ENCODE measurements around the gene SLC9A9. TPM values are rescaled to one million over a fixed set of nuclear protein-coding genes. Genes with fewer than 3 reads are reported as not detected.

The SLC9A9 gene
- total RNA-seq, 6 experiments from 2014 or later, result 1.3 to 6.3 (median 3.0) TPM

- TF ChIP-seq CTCF (IDR thresholded peaks at IDR 0.05), result no peak
- no peak for TF ChIP-seq POLR2A (IDR thresholded peaks at IDR 0.05)
- no peak overlapping the region for H3K4me3 ChIP-seq
- H3K36me3 ChIP-seq, result no peaks in the 10 kb centered on the region
- no peak for DNase-seq
- ATAC-seq, result no peak
- H3K4me1 ChIP-seq, result no peaks in the 10 kb centered on the region
- no peaks in the 10 kb centered on the region for H3K9me3 ChIP-seq
- intact Hi-C loops (cut with DNase I), result no loop called here
- H3K27ac ChIP-seq, result no peak overlapping the region
- WGBS (ENCODE audit: insufficient coverage, low coverage, low lambda C conversion rate, missing lambda C conversion rate), result 87% methylated on average over 15 of the region's 17 CpGs
- H3K27me3 ChIP-seq, result no peaks in the 10 kb centered on the region
Measured at GRCh38 chr3:143597774-143598652, 250.3 kb downstream of the SLC9A9 start.

GRCh38 chr3:143596957-143597642, 251.2 kb downstream of the SLC9A9 start:
- intact Hi-C loops (cut with DNase I), result no loop called here
- H3K9me3 ChIP-seq, result no peaks in the 10 kb centered on the region
- no peak for TF ChIP-seq CTCF (IDR thresholded peaks at IDR 0.05)
- TF ChIP-seq POLR2A (IDR thresholded peaks at IDR 0.05), result no peak
- WGBS (ENCODE audit: insufficient coverage, low coverage, low lambda C conversion rate, missing lambda C conversion rate), result 71% methylated on average over 10 of the region's 18 CpGs
- no peaks in the 10 kb centered on the region for H3K27me3 ChIP-seq
- no peaks in the 10 kb centered on the region for H3K4me1 ChIP-seq
- ATAC-seq (no peak), DNase-seq (no peak)
- H3K27ac ChIP-seq, result no peak overlapping the region
- no peak overlapping the region for H3K4me3 ChIP-seq
- H3K36me3 ChIP-seq, result no peaks in the 10 kb centered on the region

GRCh38 chr3:143595456-143596077, 252.7 kb downstream of the SLC9A9 start:
- intact Hi-C loops (cut with DNase I), result no loop called here
- ATAC-seq (peak in 2 of 4 donors; percentile 23 to 55), DNase-seq (no peak)
- Histone ChIP-seq H3K4me3 (no peak overlapping the region), H3K4me1 (no peaks in the 10 kb centered on the region), H3K27me3 (no peaks in the 10 kb centered on the region), H3K9me3 (no peaks in the 10 kb centered on the region), H3K27ac (no peak overlapping the region), H3K36me3 (no peaks in the 10 kb centered on the region)
- WGBS (ENCODE audit: insufficient coverage, low coverage, low lambda C conversion rate, missing lambda C conversion rate), result 59% methylated on average over 3 of the region's 3 CpGs
- no peak for TF ChIP-seq CTCF (IDR thresholded peaks at IDR 0.05)
- TF ChIP-seq POLR2A (IDR thresholded peaks at IDR 0.05), result no peak

GRCh38 chr3:143594206-143594605, 254.1 kb downstream of the SLC9A9 start:
- TF ChIP-seq CTCF (IDR thresholded peaks at IDR 0.05) (no peak), POLR2A (IDR thresholded peaks at IDR 0.05) (no peak)
- Histone ChIP-seq H3K27ac (no peak overlapping the region), H3K4me1 (no peaks in the 10 kb centered on the region), H3K27me3 (no peaks in the 10 kb centered on the region), H3K36me3 (no peaks in the 10 kb centered on the region), H3K4me3 (no peak overlapping the region), H3K9me3 (no peaks in the 10 kb centered on the region)
- intact Hi-C loops (cut with DNase I), result no loop called here
- 28% methylated on average over 3 of the region's 3 CpGs for WGBS (ENCODE audit: insufficient coverage, low coverage, low lambda C conversion rate, missing lambda C conversion rate)
- peak in 2 of 4 donors; percentile 44 for ATAC-seq
- DNase-seq, result no peak

Measured in right lobe of liver (tissue), 6 donors.